Fibroblast of skin of left quadriceps (primary cell): ENCODE results near the gene HSP90B1.

Experiments used
- DNase-seq, 2 experiments: peaks; one replicate each; pipeline ENCODE4 v3.0.0-alpha.2; 2013; ENCODE audit warnings: low read depth in 2 of 2

Gene HSP90B1

DNA sequence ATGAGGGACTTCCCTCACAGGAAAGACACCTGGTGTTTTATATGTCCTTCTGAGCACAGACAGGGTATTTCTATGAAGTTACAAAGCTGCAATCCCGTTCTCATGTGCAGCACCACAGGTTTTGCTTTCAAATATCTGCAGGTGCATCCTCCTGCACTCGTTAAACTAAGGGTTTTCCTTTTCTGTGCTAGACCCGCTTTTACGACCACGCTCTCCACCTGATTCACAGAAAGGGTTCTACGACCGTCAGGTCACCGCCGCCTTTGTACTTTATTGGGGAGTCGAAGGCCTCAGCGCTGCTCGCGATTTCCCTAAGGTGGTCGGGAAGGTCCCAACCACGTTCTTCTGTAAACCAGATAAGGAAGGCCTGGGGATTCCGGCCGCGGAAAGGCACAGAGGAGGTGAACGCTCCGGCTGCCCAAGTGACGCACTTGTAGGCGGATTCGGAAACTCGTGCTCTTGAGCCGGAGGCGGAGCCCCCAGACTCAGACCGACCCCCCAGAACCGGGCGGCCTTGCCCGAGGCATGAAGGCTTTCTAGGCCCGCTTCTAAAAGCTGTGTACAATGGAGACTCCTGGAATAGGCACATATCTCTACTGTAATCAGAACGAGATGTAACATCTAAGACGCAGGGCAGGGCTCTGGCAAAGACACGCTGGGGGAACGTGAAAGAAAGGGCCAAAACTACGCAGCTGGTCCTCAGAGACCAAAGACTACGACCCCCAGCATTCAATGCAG lies 995 bp upstream of the HSP90B1 start:
- DNase-seq: peak; percentile 83 to 85

DNA sequence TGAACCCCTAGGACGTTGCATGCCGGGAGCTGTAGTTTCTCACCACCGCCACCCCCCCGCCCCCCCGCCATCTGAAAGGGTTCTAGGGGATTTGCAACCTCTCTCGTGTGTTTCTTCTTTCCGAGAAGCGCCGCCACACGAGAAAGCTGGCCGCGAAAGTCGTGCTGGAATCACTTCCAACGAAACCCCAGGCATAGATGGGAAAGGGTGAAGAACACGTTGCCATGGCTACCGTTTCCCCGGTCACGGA lies 501 bp upstream of the HSP90B1 start:
- DNase-seq: no peak

DNA sequence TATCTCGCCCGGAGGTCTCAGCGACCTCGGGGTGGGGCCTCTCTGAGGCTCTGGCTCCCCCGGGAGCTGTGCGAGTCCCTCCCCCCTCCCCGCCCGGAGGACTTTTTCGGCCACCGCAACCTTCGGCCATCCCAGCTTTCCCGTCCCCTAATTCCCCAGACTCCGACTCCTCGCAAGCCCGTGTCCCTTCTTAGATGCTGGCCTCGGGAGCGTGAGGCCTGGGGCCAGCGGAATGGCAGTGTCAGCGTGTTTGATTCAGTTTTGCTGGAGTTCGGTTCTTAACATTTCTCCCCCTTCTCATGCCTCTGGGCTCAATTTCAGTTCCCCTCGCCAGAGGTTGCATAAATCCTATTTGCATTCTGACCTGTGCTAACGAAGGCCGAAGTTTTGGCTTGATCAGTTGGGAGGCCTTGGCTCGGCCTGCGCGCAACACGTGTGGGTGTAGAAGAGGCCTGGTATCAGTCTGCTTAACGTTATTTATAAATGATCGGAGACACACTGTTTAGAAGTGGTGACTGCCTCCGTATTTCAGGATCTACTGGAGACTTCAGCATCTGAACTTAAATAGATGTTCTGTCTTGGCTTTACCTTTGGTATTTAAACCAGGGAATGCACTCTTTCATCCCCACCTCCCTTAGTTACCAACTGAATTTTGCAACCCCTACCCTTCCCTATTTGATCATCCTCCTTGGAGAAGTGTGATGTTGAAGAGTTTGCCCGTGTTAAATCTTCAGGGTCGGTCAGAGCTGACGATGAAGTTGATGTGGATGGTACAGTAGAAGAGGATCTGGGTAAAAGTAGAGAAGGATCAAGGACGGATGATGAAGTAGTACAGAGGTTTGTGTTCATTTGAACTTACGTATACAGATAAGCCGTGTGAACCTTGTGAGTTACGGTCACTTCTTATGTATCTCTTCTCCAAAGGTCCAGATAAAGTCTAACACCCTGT lies 851 bp downstream of the HSP90B1 start:
- DNase-seq: no peak

DNA sequence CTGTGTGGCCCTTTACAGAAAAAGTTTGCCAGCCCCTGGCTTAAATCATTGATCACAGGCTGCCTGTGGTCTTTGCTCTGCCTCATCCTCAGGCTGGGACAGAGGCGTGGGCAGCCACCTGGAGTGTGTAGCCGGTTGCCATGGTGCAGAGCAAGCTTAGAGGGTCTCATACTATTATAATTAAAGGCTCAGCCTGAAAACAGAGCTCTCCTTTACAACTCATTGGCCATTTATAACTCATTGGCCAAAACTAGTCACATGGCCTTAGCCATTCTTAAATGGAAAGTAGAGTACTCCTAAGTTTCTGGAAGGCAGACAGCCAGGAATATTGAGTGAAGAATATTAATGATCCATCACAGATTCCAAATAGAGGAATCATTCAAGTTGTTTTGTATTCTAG lies 3.0 kb downstream of the HSP90B1 start:
- DNase-seq: no peak

DNA sequence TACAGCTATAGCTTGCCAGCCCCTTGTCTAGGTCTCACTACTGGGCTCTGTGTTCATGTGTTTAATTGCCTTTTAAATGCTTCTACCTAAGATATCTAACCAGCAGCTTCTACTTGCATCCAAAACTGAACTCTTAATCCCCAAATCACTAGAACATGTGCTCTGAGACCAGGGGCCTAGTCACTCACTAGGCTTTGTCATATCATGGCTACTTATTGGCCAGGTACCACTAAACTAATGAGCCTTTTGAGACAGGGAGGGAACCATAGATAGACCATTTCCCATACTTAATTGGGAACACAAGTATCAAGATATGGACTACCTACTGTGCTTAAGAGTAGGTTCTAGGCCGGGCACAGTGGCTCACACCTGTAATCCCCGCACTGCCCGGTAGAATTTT lies 6.5 kb downstream of the HSP90B1 start:
- DNase-seq: no peak

DNA sequence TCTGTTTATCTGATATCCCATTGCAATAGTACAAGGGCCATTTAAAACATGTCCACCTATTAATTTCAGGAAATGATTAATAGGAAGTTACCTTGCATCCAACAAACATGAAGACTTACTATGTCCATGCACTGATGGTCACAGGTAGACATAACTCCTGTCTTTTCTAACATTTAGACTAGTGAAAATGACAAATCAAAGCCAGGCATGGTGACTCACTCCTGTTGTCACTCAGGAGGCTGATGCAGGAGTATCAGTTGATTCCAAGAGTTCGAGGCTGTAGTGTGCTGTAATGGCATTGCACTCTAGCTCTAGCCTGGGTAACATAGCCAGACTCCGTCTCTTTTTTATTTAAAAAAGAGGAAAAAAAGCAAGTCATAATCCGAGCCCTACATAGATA lies 14.8 kb downstream of the HSP90B1 start:
- no peak for DNase-seq

DNA sequence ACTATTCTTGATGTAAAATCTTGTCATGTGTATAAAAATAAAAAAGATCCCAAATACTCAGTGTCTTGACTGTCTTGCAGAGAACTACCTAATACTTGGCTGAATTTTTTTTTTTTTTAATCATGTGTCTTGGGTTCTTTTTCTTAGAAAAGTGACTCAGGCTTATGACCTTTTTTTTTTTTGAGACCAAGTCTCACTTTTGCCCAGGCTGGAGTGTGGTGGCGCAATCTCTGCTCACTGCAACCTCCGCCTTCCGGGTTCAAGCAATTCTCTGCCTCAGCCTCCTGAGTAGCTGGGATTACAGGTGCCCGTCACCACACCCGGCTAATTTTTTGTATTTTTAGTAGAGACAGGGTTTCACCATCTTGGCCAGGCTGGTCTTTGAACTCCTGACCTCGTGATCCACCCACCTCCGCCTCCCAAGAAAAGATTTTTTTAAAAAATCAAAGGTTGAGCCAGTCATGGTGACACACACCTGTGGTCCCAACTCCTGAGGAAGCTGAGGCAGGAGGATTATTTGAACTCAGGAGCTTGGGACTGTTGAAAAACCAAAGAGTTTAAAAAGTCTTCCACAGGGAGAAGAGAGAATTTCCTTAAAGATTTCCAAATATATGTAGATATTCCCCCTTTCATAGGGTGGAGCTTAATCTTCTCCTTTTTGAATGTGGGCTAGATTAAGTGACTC lies 17.8 kb downstream of the HSP90B1 start:
- no peak for DNase-seq

DNA sequence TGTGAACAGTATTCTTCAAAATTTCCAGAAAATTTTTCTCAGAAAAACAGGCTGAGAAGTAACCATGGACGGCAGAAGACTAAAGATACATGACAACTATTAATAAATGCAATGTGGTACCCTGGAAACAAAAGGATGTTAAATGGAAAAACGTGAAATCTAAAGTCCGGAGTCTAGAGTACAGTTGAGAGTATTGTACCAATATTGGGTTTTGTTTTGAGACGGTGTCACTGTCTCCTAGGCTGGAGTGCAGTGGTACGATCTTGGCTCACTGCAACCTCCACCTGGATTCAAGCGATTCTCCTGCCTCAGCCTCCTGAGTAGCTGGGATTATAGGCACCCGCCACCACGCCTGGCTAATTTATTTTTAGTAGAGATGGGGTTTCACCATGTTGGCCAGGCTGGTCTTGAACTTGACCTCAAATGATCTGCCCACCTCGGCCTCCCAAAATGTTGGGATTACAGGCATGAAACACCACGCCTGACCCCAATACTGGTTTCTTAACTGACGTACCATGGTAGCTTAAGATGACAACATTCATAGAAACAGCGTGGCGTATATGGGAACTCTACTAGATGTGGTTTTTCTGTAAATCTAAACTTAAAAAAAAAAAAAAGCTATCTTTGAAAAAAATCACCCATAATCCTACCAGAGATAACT lies 18.7 kb downstream of the HSP90B1 start:
- DNase-seq: no peak

DNA sequence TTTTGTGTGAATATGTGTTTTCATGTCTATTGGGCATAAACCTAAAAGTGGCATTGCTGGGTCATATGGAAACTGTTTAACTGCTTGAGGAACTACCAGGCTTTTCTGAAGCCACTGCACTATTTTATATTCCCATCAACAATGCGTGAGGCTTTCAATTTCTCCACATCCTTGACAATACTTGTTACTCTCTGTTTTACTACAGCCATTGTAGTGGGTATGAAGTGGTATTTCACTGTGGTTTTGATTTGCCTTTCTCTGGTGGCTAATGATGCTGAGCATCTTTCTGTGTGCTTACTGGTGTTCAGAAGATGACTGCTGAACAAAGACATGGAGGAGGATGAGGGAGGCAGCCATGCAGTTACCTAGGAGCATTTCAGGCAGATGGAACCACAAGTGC lies 22.3 kb downstream of the HSP90B1 start:
- no peak for DNase-seq

DNA sequence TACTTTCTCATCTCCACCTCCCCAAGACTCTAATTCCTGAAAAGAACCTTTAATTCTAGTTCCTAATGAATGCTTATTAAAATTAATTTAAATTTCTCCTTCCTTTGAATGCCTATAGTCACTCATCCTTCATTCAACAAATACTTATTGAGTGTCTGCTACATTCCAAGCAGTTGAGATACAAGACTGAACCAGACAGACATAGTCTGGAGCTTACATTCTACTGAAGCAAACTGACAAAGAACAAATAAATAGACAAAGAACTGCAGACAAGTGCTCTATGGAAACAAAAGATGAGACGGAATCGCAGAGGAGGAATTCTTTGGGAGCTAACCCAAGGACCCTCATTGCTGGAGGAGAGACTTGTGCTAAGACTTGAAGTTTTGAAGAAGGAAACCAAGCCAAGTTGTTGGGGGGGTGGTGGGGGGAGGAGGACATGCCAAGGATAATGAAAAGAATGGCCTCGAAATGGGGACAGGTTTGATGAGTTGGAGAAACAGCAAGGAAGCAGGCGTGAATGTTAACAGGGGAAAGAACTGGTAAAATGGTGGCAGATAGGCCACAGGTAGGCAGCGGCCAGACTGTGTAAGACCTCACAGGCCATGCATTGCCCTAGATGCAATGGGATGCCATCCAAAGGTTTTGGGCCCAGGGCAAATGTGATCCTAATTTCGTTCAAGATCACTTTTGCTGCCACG lies 25.8 kb downstream of the HSP90B1 start:
- DNase-seq: no peak

DNA sequence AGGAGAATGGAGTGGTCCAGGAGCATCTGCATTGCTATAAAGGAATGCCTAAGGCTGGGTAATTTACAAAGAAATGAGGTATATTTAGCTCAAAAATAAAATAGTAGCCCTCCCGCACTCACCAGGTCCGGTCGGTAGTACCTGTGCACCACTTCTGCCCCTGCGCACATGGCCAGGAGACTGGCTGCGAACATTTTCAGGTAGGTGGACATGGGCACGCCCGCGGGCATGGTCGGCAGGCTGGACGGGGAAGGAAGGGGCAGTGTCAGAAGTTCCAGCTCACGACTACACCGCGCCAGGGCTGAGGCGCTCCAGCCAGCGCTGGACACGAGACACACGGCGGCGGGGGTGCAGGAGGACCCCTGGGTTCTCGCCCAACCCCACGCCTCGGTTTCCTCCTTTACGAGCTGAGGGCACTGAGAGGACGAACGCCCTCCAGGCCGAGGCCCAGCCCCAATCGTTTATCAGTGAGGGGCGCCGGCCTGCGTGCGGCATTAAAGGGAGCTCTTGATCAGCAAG lies 26.4 kb downstream of the HSP90B1 start:
- no peak for DNase-seq

DNA sequence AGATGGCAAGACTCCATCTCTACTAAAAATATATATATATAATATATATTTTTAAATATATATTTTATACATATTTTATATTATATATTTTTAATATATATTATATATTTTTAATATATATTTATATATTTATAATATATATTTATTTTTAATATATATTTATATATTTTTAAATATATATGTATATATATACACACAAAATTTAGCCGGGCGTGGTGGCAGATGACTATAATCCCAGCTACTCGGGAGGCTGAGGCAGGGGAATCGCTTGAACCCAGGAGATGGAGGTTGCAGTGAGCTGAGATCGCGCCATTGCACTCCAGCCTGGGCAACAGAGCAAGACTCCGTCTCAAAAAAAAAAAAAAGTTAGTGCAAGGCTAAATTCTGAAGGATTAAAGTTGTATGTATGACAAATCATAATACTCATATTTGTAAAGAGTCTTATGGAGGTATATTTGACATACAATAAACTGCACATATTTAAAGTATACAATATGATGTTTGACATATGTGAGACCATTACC lies 27.7 kb downstream of the HSP90B1 start:
- no peak for DNase-seq

DNA sequence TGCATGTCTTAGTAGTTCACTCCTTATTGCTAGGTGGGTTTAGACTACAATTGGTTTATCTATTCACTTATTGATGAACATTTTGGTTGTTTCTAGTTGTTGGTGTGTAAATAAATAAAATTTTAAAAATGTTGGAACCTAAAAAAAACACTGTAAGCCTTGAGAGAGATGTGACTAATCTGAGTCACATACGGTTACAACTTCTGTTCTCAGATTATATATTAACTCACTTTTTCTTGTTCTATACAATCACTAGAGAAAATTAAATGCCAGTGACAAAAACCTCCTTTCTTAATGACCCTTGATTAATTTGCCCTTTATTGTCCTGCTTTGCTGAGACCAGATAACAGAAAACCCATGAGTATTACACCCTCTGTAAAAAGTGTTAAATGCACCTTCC lies 28.4 kb downstream of the HSP90B1 start:
- DNase-seq: no peak

DNA sequence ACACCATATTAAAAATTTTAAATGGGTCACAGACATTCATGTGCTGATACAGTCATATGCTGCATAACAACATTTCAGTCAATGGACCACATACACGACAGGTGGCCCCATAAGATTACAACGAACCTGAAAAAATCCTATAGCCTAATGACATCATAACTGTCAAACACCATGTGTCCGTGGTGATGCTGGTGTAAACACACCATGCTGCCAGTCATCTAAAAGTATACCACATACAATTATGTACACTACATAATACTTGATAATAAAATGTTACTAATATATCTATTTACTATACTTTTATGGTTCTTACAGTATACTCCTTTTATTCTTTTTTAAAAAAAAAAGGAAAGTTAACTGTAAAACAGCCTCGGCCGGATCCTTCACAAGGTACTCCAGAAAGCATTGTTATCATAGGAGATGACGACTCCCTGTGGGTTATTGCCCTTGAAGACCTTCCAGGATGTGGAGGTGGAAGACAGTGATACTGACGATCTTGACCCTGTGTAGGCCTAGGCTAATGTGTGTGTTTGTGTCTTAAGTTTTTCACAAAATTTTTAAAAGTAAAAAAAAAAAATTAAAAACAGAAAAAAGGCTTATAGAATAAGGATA lies 30.5 kb downstream of the HSP90B1 start:
- DNase-seq: no peak

DNA sequence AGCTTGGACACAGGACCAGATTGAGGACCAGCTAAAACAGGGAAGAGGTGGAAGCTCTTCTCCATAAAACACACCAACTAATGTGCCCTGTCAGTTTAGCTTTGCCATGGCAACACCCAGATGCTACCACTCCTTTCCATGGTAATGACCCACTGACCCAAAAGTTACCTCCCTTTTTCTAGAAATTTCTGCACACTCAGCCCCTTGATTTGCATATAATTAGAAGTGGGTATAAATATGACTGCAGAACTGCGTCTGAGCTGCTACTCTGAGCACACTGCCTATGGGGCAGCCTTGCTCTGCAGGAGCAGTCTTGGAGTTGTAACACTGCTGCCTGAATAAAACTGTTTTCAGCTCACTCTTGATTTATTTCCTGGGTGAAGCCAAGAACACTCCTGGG lies 32.3 kb downstream of the HSP90B1 start:
- no peak for DNase-seq

DNA sequence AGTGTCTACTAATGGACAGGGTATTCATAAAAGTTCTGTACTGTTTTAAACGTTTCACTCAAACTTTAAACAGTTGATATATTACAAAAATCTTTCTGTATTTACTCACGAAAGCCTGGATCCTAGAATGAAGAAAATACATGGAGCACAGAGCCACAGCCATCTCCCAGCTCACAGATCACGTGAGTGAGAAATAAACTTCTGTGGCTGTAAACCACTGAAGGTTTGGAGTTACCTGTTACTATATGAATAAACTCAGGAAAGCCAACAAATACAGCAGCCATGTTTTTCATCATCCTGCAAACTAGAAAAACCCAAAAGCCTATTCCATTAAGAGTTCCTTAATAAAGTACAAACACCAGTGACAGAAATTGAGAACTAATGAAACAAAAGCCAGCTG lies 34.6 kb downstream of the HSP90B1 start:
- no peak for DNase-seq

DNA sequence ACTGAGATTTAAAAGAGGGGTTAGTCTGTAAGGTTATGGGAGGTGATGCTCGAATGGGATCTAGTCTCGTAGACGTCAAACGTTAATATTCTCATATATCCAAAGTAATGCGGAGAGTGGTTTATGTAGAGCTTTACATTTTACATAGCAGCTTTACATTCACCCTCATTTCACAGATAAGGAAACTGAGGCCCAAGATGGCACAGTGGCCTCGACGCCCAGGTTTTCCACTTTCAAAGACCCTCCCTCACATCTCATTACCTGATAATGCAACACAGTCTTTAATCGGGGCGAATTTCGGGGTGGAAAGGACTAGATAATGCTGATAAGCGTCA lies 35.0 kb downstream of the HSP90B1 start:
- no peak for DNase-seq

DNA sequence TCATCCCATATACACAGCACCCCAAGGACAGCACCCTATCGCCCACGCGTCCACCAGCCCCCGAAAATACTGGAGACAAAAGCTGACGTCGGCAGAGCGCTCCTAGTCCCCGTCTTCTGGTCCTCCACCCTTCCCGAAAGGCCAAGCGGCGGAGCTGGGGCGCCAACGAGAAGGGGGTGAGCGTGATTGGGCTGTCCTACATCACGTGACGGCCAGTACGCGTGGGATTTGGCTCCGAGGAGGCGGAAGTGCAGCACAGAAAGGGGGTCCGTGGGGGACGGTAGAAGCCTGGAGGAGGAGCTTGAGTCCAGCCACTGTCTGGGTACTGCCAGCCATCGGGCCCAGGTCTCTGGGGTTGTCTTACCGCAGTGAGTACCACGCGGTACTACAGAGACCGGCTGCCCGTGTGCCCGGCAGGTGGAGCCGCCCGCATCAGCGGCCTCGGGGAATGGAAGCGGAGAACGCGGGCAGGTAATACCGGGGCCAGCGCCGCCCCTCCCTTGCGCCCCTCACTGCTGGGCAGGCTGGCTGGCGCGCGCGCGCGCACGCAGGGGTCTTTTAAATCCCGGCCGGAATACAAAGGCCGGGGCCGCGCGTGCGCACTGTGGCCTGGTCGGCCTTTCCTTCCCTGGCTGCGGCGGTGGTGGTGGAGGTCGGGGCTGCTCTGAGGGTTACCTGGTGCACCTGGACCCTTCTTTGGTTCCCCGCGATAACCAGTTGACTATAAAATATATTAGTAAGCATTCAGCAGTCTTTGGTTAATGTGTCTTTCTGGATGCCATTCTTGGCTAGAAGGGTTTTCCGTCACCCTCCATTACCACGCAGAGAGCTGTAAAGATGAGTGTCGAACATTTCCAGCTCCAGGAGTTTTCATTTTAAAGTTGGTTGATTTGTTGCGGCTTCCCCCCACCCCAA lies 35.6 kb downstream of the HSP90B1 start, which contains the start of gene TDG:
Gene TDG (plus strand): TSS at position 283 of the 915 bp plus-strand sequence. CDS start 166 bp downstream, at position 449.
- peak; percentile 98 for DNase-seq

DNA sequence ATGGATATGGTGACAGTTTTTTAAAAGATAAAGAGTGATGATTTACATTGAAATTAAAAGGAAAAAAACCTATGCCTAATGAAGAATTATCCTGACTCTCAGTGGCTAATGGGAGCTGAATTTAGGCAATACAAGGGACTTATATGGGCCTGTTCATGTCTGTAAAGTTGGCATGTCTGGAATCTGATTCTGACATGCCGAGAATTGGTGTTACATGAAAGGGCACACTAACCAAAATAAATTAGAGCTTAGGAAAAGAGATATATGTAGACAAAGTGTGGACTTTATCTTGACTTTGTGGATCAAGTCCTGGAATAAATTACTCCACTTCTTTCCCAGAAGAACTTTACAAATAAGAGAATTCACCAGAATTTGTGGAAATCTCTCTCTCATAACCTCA lies 36.5 kb downstream of the HSP90B1 start:
- DNase-seq: no peak

DNA sequence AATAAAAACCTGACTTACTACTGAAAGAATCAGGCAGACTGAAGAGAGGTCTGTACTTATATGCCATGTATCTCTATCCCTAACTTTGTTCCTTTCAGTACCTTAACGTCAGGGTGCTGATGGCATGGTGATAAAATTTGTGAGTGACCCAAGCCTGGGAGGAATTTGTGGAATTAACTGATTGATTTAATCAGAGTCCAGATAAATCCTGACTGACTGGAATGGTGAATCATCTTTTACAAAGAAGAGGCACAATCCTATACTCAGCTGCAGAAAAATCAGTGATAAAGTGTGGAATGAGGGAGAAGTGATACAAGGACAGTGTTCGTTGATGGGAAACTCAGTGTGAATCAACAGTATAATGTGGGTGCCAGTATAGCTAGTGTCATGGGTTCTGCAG lies 39.2 kb downstream of the HSP90B1 start:
- peak; percentile 28 to 30 for DNase-seq
